Uterus (tissue), 4 donors: ENCODE data around the gene HMG20A. TPM values are rescaled to one million over a fixed set of nuclear protein-coding genes. Genes with fewer than 3 reads are reported as not detected.
"Not testable (repeated sequence)": the region's sequence is repeated elsewhere in the genome, so short reads cannot be mapped to it uniquely, and the experiment has no call there.

Experiments used
- DNase-seq, 2 donors: peaks; one replicate each; pipeline ENCODE4 v3.0.0-alpha.2; 2019 to 2020
- H3K27ac ChIP-seq, 2 donors: fragments of 200-600 bp; sonication (generic); 1 replicate in 1 of 2; 2 replicates in 1 of 2; pipeline ENCODE4 v1.5.1; 2016 to 2018
- H3K27me3 ChIP-seq, 2 donors: fragments of 200-600 bp; sonication (generic); one replicate each; pipeline ENCODE4 v1.5.1; 2018 to 2019; ENCODE audit warnings: control low read depth in 1 of 2
- H3K36me3 ChIP-seq, 2 donors: fragments of 200-600 bp; sonication (generic); one replicate each; pipeline ENCODE4 v1.5.1; 2019; ENCODE audit warnings: control low read depth in 1 of 2
- H3K4me1 ChIP-seq, 2 donors: fragments of 200-600 bp; sonication (generic); one replicate each; pipeline ENCODE4 v1.5.1; 2018 to 2019; ENCODE audit warnings: control low read depth in 1 of 2
- H3K4me3 ChIP-seq, 2 donors: fragments of 200-600 bp; sonication (generic); 1 replicate in 1 of 2; 2 replicates in 1 of 2; pipeline ENCODE4 v1.5.1; 2018 to 2019; ENCODE audit warnings: mild to moderate bottlenecking in 1 of 2
- H3K9me3 ChIP-seq, 2 donors: fragments of 200-600 bp; sonication (generic); one replicate each; pipeline ENCODE4 v1.5.1; 2019; ENCODE audit warnings: control low read depth in 1 of 2
- CTCF ChIP-seq, 4 experiments: fragments of 200-600 bp in 2 of 4; fragments of 450-650 bp in 2 of 4; sonication (generic) in 2 of 4; IDR thresholded peaks; one replicate each; pipeline ENCODE4 v1.5.1; 2016 to 2019; ENCODE audit warnings: antibody characterized with exemption in 4 of 4, mild to moderate bottlenecking in 2 of 4, moderate library complexity in 1 of 4
- POLR2A ChIP-seq, 2 donors: fragments of 450-650 bp; IDR thresholded peaks; one replicate each; pipeline ENCODE4 v1.6.1; 2016; ENCODE audit warnings: antibody characterized with exemption in 2 of 2, mild to moderate bottlenecking in 1 of 2, moderate library complexity in 1 of 2
- intact Hi-C: fragments of 100-400 bp; cut with DNase I; formaldehyde crosslinking; loops from one replicate; pipeline ENCODE4 v1.15.1; 2023; ENCODE audit warnings: low total_unique reads
- total RNA-seq, 4 donors: library from RNA; depleted of rRNA in 3 of 4; stranded (reverse); fragments of >200 nt in 3 of 4; gene quantifications; one replicate each; pipeline versions ENCODE4 v1.1.0 to v1.2.4, GENCODE V29; 2014 to 2023
- donor health status: DM: yes; HTN: yes; CAD: no.

HMG20A gene
- total RNA-seq, 4 donors from 2014 or later: 10.5 to 59.5 (median 28.4) TPM

GRCh38 chr15:77398927-77399326 lies 21.8 kb upstream of the HMG20A start:
- no peak for DNase-seq
- H3K4me3 ChIP-seq: no peak overlapping the region
- no peaks in the 10 kb centered on the region for H3K36me3 ChIP-seq
- no peaks in the 10 kb centered on the region for H3K4me1 ChIP-seq
- peaks cover 0 to 37% of the 10 kb centered on the region in 2 donors for H3K9me3 ChIP-seq
- no peaks in the 10 kb centered on the region for H3K27me3 ChIP-seq
- no peak overlapping the region for H3K27ac ChIP-seq
- TF ChIP-seq POLR2A (IDR thresholded peaks at IDR 0.05) (no peak), CTCF (IDR thresholded peaks at IDR 0.05) (no peak)
- intact Hi-C loops: no loop called here

GRCh38 chr15:77400258-77400657 lies 20.4 kb upstream of the HMG20A start:
- intact Hi-C loops: no loop called here
- H3K27me3 ChIP-seq: no peaks in the 10 kb centered on the region
- no peaks in the 10 kb centered on the region for H3K36me3 ChIP-seq
- H3K4me3 ChIP-seq: no peak overlapping the region
- no peaks in the 10 kb centered on the region for H3K4me1 ChIP-seq
- H3K9me3 ChIP-seq: peaks cover 0 to 37% of the 10 kb centered on the region in 2 donors
- H3K27ac ChIP-seq: no peak overlapping the region
- TF ChIP-seq POLR2A (IDR thresholded peaks at IDR 0.05): no peak
- TF ChIP-seq CTCF (IDR thresholded peaks at IDR 0.05): no peak
- DNase-seq: no peak

- no peaks in the 10 kb centered on the region for H3K27me3 ChIP-seq
- DNase-seq: no peak
- H3K27ac ChIP-seq: no peak overlapping the region
- no peak overlapping the region for H3K4me3 ChIP-seq
- H3K4me1 ChIP-seq: no peaks in the 10 kb centered on the region
- peaks cover 0 to 26% of the 10 kb centered on the region in 2 donors for H3K9me3 ChIP-seq
- no peaks in the 10 kb centered on the region for H3K36me3 ChIP-seq
- intact Hi-C loops: no loop called here
- TF ChIP-seq POLR2A (IDR thresholded peaks at IDR 0.05) (no peak), CTCF (IDR thresholded peaks at IDR 0.05) (no peak)
These were observed 17.8 kb upstream of the HMG20A start for GRCh38 chr15:77402740-77403379.

- intact Hi-C loops, H3K27ac ChIP-seq, DNase-seq, H3K27me3 ChIP-seq, H3K4me1 ChIP-seq, H3K36me3 ChIP-seq, H3K9me3 ChIP-seq, H3K4me3 ChIP-seq: not testable (repeated sequence)
These were observed 14.4 kb upstream of the HMG20A start for GRCh38 chr15:77406173-77406759.

GRCh38 chr15:77406846-77407245 lies 13.8 kb upstream of the HMG20A start:
- no peaks in the 10 kb centered on the region for H3K27me3 ChIP-seq
- intact Hi-C loops: no loop called here
- H3K4me1 ChIP-seq: no peaks in the 10 kb centered on the region
- no peak overlapping the region for H3K27ac ChIP-seq
- H3K36me3 ChIP-seq: no peaks in the 10 kb centered on the region
- H3K9me3 ChIP-seq: no peaks in the 10 kb centered on the region
- H3K4me3 ChIP-seq: no peak overlapping the region
- TF ChIP-seq CTCF (IDR thresholded peaks at IDR 0.05): no peak
- no peak for TF ChIP-seq POLR2A (IDR thresholded peaks at IDR 0.05)
- DNase-seq: no peak
